GM18858 (cell line): ENCODE measurements around the gene RIMBP3B.
"Not testable (repeated sequence)": the region's sequence is repeated elsewhere in the genome, so short reads cannot be mapped to it uniquely, and the experiment has no call there.

ENCODE experiments used
- ATAC-seq: cut with Tn5 transposase; IDR thresholded peaks from one replicate; pipeline ENCODE4 v1.9.1; 2021; ENCODE audit not compliant: unreplicated experiment

The RIMBP3B gene

GRCh38 chr22:21407792-21408191, 24.2 kb downstream of the RIMBP3B start:
- not testable (repeated sequence) for ATAC-seq

- ATAC-seq: not testable (repeated sequence)
These were observed 32.8 kb downstream of the RIMBP3B start for GRCh38 chr22:21416375-21416774.

GRCh38 chr22:21417227-21417746, 33.7 kb downstream of the RIMBP3B start, which contains the start of gene HIC2:
TSS of gene HIC2 (plus strand) at chr22:21417371. CDS start at chr22:21442832, 25,461 bp downstream.
- ATAC-seq: not testable (repeated sequence)

GRCh38 chr22:21417853-21418252, 34.3 kb downstream of the RIMBP3B start:
- ATAC-seq: not testable (repeated sequence)

- ATAC-seq: not testable (repeated sequence)
These were observed 35.6 kb downstream of the RIMBP3B start for GRCh38 chr22:21418974-21419638.

- ATAC-seq: not testable (repeated sequence)
These were observed 36.7 kb downstream of the RIMBP3B start for GRCh38 chr22:21420180-21420763.

DNA sequence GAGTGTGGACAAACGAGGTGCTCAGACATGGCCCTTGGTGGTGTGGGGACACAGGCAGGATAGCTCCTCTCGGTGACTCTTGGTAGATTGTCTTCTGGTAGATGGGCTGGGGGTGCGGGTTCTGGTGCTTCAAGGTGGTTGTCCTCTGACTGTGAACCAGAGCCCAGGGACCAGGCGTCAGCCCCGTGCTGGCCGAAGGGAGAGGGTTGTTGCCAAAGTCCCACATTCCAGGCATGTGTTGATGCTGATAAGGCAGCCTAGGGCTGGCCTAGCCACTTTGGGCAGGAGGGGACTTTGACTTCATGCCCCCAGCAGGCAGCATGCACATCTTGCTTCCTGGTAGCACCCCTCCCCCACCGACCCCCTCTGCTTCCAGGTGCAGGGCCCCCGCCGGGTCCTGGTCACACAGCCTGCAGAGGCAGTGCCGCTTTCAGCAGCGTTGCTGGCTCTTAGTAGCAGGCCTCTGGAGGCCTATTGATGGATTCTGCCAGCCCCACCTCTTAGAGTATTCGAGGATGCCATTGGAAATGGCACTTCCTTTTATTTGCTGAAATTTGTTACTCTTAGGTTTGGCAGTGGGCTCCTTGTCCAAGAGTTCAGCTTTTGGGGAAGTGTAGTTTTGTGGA, 40.6 kb downstream of the RIMBP3B start:
- not testable (repeated sequence) for ATAC-seq

- not testable (repeated sequence) for ATAC-seq
These were observed 51.1 kb downstream of the RIMBP3B start for GRCh38 chr22:21434378-21435233.

DNA sequence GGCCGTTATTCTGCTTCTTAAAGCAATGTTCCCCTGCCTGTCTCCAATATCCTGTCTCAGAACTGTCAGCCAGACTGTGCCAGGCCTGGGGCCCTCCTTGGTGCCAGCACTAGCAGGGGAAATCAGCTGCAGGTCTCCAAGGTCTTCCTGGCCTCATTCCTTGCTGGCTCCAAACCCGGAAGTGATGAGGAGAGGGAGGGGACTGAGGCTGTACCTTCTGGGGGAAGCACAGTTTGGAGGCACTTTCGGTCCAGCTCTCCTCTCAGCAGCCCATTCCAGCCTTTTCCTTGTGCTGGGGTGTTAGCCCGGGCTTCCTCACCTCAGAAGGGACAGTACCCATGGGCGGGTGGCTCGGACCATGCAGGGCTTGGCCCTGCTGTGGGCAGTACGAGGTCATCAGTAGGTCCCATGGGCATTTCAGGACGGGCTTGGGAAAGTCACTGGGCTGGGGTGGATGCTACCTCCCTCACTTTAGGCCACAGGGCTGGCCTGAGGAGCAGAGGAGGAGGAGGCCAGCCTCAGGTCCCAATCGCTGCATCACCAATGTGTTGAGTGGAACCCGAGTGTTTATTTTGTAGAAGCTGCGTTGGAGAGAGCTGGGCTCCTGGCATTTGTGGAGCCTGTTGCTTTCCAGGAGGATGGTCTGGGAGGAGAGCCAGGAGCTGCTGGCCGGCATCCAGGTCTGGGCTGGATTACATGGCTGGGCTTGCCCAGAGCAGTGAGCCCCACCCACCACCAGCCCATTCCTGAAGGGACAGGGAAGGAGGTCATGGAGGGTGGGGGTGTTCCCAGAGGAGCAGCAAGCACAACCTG, 52.7 kb downstream of the RIMBP3B start:
- not testable (repeated sequence) for ATAC-seq

- ATAC-seq: not testable (repeated sequence)
These were observed 54.5 kb downstream of the RIMBP3B start for GRCh38 chr22:21438013-21438412.
